GM18508 (cell line): ENCODE measurements around the gene NKPD1.
"Not testable (repeated sequence)": the region's sequence is repeated elsewhere in the genome, so short reads cannot be mapped to it uniquely, and the experiment has no call there.

ENCODE experiments used
- ATAC-seq: cut with Tn5 transposase; IDR thresholded peaks from one replicate; pipeline ENCODE4 v1.9.1; 2021; ENCODE audit warnings: moderate number of reproducible peaks; ENCODE audit not compliant: insufficient read depth, unreplicated experiment

Gene NKPD1

DNA sequence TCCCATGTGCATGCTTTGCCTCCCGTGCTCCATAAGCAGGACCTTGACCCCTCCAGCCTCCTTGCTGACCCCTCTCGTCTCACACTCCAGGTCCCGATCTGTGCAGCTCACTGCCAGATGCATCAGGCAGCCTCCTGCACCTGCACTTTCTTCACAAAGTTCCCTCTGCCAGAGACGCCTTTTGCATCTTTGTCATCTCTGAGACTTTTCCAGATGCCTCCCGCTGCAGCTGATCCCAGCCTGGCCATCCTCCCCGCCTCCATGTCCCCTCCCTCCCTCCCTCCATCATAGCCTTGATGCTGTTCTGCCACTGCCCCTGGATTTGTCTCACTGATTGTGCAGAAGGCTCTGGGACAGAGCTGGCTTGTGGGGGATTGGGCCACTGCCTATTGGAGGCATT lies 38.0 kb downstream of the NKPD1 start:
- no peak for ATAC-seq

- no peak for ATAC-seq
Measured at GRCh38 chr19:45121827-45122345, 38.9 kb downstream of the NKPD1 start.

DNA sequence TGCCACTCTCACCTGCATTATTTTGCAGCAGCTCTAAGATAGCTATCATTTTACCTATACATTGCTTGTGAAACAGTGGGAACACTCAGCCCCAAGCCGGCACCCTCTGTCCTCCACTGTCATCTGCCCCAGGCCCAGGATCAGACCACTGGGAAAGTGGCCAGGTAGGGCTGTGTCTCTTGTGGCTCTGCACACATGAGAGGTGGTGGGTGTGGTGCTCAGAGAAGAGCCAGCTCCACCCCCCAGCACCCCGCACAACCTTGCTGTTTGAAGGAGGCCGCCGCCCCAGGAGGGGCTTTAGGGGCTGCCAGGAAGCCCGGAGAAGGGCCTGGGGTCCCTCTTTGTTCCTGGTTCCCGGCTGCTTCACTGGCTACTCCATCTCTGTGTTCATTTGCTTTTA lies 41.2 kb downstream of the NKPD1 start:
- no peak for ATAC-seq

DNA sequence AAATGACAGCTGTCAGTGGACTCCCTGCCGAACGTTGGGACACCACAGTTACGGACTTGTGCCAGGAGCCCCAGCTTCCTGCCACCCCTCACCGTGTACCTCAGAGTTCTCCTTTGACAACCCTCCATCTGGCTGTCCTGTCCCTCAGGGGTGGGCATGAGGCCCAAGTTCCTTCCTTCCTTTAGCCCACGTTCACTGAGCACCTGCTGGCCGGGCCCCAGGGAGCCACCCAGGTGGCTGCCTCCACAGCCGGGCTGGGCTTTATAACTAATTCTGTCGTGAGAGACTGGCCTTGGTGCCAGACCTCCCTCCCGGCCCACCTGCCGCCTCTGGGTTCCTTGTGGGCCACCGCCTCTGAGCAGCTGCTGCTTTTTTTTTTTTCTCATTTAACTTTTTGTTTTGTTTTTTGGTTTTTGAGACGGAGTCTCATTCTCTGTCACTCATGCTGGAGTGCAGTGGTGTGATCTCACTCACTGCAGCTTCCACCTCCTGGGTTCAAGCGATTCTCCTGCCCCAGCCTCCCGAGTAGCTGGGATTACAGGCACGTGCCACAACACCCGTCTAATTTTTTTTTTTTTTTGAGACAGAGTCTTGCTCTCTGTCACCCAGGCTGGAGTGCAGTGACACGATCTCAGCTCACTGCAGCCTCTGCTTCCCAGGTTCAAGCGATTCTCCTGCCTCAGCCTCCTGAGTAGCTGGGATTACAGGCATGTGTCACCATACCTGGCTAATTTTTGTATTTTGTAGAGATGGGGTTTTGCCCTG lies 42.0 kb downstream of the NKPD1 start:
- not testable (repeated sequence) for ATAC-seq

DNA sequence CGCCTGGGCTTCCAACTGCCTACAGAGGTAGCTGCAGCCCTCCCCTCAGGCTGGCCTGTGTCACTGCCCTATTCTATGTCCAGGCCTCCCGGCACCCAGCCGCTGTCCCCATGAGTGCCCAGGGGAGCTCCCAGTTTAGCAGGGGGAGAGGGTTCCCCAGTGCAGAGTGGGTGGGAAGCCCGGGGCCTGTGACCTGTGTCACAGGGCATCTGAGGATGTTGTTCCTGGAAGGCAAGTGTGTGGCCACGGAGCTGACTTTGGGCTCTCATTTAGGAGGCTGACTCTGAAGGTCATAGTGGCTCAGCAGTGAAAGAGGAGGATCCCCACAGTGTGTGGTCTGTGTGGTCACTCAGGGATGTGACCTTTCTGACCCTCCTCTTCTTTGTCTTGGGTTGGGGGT lies 42.7 kb downstream of the NKPD1 start:
- ATAC-seq, result no peak

DNA sequence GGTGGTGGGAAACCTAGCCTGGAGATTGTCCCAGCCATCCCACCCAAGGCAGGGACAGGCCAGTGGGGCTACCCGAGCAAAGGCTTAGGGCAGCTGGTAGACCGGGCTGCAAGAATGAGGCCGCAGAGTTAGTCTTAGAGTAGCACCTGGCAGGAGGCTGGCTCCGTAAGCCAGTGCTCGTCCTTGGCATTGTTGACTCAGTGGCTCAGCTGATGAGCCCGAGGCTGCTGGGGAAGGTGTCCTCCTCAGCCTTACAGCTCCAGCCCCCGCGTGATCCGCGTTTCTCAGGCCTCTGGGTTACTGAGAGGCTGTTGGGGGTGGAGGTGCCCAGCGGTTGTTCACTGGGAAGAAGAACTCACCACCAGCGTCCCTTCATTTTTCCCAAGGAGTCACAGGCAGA lies 43.1 kb downstream of the NKPD1 start:
- no peak for ATAC-seq

GRCh38 chr19:45117167-45117594 lies 43.6 kb downstream of the NKPD1 start:
- no peak for ATAC-seq

DNA sequence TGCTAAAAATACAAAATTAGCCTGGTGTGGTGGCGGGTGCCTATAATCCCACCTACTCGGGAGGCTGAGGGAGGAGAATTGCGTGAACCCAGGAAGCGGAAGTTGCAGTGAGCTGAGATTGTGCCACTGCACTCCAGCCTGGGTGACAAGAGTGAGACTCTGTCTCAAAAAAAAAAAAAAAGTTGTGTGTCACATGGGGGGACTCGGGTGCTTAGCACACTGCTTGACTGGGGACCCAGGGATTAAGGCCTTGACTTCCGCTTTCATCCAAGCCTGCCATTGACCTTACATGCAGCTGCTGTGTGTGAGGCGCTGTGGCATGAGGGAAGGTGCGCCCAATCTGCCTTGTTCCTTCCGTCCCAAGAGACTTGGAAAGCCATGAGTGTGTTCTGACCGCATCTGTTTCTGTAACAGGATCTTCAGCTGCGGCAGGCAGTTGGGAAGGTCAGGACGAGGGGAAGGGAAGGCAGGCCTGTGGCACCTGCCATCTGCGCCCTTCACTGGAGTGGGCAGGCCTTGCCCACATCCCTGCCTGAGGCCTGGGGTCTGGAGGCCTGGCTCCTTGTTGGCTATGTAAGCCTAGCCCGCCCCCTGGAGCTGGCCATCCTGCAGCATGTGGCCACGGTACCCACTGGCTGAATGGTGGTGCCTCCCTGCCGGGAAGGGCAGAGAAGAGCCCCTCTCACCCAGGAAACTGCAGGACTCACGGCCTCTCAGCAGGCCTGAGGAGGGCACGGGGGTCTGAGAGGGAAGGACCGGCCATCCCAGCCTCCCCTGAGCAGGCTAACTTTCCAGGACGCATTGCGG lies 44.8 kb downstream of the NKPD1 start:
- no peak for ATAC-seq

DNA sequence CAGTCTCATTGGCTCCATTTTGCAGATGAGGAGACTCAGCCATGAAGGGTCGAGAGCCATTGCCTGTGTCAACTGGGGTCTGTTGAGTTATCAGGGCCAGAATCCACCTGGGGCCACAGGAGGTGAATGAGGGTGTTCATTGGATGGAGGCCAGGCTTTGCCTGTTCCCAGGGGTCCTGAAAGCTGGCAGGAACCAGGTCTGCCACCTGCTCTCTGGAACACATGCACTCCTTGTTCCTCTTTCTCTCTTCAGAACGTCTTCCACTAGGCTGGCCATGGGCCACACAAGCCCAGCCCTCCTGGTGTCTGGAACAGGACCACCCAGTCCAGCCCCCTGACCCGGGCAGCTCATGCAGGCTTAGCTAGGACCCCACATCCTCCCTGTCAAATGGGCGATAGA lies 46.7 kb downstream of the NKPD1 start:
- ATAC-seq, result no peak

DNA sequence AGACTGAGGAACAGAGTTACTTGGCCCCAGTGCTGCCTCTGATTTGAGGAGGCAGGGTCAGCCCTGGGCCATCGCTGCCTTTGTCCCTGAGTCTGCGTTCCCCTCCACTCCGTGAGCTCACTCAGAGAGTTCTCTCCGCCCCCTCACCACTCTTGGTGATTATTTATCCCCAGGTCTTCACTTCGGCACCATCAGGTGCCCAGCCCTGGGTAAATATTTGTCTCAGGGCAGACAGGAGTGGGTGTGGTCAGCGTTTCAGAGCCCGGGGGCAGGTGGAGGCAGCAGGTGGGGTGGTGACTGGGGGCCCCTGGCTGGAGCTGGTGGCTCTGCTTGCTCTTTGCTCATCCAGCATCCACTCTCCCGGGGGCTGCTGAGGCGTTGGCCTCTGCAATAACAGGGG lies 47.2 kb downstream of the NKPD1 start:
- no peak for ATAC-seq

DNA sequence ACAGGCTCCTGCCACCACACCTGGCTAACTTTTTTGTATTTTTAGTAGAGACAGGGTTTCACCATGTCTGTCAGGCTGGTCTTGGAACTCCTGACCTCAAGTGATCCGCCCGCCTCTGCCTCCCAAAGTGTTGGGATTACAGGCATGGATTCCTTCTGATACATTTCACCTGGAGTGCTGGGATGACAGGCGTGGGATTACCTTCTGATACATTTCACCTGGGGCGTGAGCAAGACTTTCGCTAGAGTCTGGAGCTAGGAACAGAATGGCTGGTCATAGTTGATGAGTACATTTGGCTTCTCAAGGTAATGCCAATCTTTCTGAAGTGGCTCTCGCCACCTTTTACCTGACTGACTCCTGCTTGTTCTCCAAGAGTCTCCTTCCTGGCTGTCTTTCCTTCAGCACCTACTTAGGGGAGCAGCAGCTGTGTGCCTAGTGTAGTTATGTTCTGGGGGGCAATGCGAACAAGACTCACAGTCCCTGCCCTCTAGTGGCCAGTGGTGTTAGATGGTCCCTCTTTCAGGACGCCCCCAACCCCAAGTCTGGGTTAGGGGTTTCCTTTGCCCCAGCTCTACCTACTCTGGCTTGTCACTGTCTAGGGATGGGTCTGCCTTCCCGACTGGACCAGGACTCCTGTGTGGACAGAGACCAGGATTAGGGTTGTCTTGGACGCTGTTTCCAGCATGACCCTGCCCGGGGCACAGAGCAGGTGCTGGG lies 48.5 kb downstream of the NKPD1 start:
- ATAC-seq, result no peak
